ENCODE data around the gene PTGIS.

Gene PTGIS

DNA sequence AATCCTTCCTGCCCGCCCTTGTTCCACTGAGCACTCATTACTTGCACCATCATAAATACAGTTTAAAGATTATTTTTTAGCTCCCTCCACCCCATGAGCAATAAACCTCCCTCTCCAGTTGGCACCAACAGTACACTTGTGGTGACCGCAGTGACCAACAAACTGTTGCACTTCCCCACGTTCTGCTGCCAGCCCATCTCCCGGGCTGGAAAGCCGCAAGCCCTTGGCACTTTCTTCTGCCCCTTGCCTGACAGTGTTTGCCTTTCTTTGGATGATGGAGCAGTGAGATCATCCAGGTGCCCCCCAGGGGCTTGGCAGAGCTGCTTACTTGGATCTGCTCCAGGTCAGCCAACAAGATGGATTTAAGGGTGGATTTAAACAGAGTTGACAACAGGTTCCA, 107.0 kb downstream of the PTGIS start:
- DNase-seq = no peak

DNA sequence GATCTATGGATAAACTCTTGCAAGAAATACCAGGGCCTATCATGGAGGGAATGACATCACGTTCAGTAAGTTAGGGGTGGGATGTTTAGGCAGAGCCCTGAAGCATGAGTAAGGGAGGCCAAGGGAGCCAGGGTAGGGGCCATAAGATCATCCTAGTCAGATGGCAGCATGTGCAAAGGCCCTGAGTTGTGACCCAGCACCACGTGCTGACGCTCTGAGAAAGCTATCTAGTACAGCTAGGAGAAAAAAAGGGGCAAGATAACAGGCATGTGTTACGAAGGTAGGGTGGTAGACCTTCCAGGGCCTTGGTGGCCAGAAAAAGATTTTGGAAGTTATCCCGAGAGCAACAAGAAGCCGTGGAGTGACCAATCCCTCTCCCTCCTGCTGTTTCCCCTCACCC, 107.8 kb downstream of the PTGIS start:
- no peak for DNase-seq

DNA sequence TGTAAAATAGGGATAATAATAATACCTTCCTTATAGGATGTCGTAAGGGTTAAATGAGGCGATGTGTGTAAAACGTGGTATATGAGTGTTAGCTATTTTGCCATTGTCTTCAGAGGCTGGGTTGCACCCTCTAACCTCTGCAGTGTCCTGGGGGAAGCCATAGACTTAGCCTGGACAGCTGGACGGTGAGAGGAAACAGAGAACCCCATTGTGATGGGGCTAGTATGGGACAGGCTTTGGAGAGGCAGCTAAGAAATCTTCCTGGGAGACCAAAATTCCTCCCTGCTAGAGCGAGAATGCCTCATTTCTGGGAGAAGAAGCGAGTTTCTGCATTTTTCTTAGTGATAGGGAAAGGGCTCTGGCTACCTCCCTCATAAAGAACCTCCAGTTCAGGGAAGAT, 108.3 kb downstream of the PTGIS start:
- DNase-seq = no peak

DNA sequence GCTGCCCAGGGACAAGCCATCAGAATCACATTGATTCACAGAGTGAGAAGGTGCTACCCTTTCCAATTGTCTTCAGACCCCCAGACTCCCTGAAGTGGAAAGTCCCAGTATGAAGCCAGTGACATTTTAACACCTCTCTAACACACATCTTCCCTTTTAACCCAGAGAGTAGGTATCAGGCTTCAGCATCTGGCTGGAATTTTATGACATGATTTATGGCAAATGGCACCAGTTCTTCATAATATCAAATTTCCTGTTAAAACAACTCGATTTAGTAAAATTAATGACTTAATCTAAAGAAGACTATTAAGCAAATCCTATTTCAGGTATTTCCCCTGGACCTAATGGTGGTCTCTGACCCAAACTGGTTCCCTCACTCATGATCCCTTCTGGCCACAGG, 110.5 kb downstream of the PTGIS start:
- no peak for DNase-seq

DNA sequence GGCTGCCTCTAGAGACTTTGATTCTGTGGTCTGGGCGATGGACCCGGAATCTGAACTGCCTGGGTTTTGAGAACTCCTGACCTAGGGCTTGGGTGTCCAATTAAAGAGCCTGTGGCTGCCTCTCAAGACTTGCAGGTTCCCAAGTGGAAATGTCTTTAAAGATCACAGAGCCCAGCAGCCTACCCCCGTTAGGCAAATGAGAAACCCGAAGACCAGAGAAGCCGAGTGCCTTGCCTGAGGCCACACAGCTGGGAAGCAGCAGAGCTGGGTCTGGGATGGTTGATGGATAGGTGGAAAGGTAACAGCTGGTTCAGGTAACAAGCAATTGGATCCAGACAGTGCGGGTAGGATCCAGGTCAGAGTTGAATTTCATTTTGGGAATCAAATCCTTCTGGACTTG, 111.3 kb downstream of the PTGIS start:
- no peak for DNase-seq

DNA sequence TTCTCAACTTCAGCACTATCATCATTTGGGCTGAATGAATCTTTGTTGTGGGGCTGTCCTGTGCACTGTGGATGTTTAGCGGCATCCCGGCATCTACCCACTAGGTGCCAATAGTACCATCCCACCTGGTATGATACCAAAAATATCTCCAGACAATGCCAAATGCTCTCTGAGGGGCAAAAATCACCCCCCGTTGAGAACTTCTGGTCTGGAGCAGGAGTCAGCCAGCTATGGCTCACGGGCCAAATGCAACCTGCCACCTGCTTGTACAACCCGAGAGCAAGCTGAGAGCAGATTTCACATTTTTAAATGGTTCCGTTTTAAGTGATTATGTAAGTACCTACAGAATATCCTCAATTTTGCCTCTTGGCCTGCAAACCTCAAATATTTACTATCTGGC, 112.2 kb downstream of the PTGIS start:
- no peak for DNase-seq

Measured in activated CD4-positive, alpha-beta T cell treated with anti-CD3 and anti-CD28 coated beads, Interleukin-2, Interleukin-6, amounts not matched to agents 100 ng/mL and 50 ng/mL, durations not matched to agents 16 hours and 8 hours (primary cell).